Measurements from ENCODE around the gene ALG6.

The ALG6 gene

GRCh38 chr1:63367215-63368103, at the start of gene ALG6:
ALG6 (plus strand) TSS chr1:63367627; CDS start chr1:63370978, 3,351 bp downstream.
- peak; percentile 85 for DNase-seq (ENCODE audit: low read depth)

GRCh38 chr1:63317817-63318152, 49.6 kb upstream of the ALG6 start:
- DNase-seq (ENCODE audit: low read depth) = no peak

- DNase-seq (ENCODE audit: low read depth) = no peak
Measured at GRCh38 chr1:63318201-63318979, 49.0 kb upstream of the ALG6 start.

GRCh38 chr1:63319046-63320021, 48.1 kb upstream of the ALG6 start:
- DNase-seq (ENCODE audit: low read depth) = no peak

- DNase-seq (ENCODE audit: low read depth) = no peak
Measured at GRCh38 chr1:63320022-63320721, 47.3 kb upstream of the ALG6 start.

GRCh38 chr1:63321066-63321784, 46.2 kb upstream of the ALG6 start:
- DNase-seq (ENCODE audit: low read depth) = no peak

GRCh38 chr1:63321785-63322113, 45.7 kb upstream of the ALG6 start:
- DNase-seq (ENCODE audit: low read depth) = no peak

GRCh38 chr1:63322114-63322943, 45.1 kb upstream of the ALG6 start, which contains the start of gene FOXD3:
FOXD3 (plus strand) TSS chr1:63322567; CDS start chr1:63323059, 492 bp downstream.
- DNase-seq (ENCODE audit: low read depth) = no peak

- no peak for DNase-seq (ENCODE audit: low read depth)
Measured at GRCh38 chr1:63322944-63323864, 44.2 kb upstream of the ALG6 start.

GRCh38 chr1:63323865-63324778, 43.3 kb upstream of the ALG6 start:
- DNase-seq (ENCODE audit: low read depth) = no peak

- DNase-seq (ENCODE audit: low read depth) = no peak
Measured at GRCh38 chr1:63324779-63325119, 42.7 kb upstream of the ALG6 start.

GRCh38 chr1:63325279-63325985, 42.0 kb upstream of the ALG6 start:
- DNase-seq (ENCODE audit: low read depth) = no peak

- DNase-seq (ENCODE audit: low read depth) = no peak
Measured at GRCh38 chr1:63326106-63326472, 41.3 kb upstream of the ALG6 start.

GRCh38 chr1:63326473-63327380, 40.7 kb upstream of the ALG6 start:
- DNase-seq (ENCODE audit: low read depth) = no peak

- DNase-seq (ENCODE audit: low read depth) = no peak
Measured at GRCh38 chr1:63327417-63328054, 39.9 kb upstream of the ALG6 start.

GRCh38 chr1:63328122-63328521, 39.3 kb upstream of the ALG6 start:
- DNase-seq (ENCODE audit: low read depth) = no peak

Data from GM04504 (cell line).